Jurkat, Clone E6-1 (cell line): ENCODE data around the gene MED29.

Source experiments
- DNase-seq: peaks from one replicate; pipeline ENCODE4 v3.0.0-alpha.2; 2011; ENCODE audit warnings: low read depth, low spot score
- H3K4me3 ChIP-seq: 2 replicates; pipeline ENCODE4 v1.5.1; 2011; ENCODE audit warnings: mild to moderate bottlenecking, low read length, control low read depth, moderate library complexity

Gene MED29

GRCh38 chr19:39389631-39390414 lies 1.4 kb upstream of the MED29 start:
- peak overlapping the region; percentile 81 for H3K4me3 ChIP-seq
- no peak for DNase-seq

- no peak for DNase-seq
- H3K4me3 ChIP-seq: peak overlapping the region; percentile 81
Observed at GRCh38 chr19:39390451-39390750, 777 bp upstream of the MED29 start.

- peak; percentile 85 for DNase-seq
- H3K4me3 ChIP-seq: no peak overlapping the region
Observed at GRCh38 chr19:39397360-39398296, 6.5 kb downstream of the MED29 start.

- no peak overlapping the region for H3K4me3 ChIP-seq
- DNase-seq: no peak
Observed at GRCh38 chr19:39398297-39398864, 7.2 kb downstream of the MED29 start.

GRCh38 chr19:39399668-39400050 lies 8.5 kb downstream of the MED29 start:
- no peak for DNase-seq
- H3K4me3 ChIP-seq: no peak overlapping the region

- no peak overlapping the region for H3K4me3 ChIP-seq
- DNase-seq: no peak
Observed at GRCh38 chr19:39400061-39400460, 8.9 kb downstream of the MED29 start.

- no peak for DNase-seq
- no peak overlapping the region for H3K4me3 ChIP-seq
Observed at GRCh38 chr19:39401070-39401548, 9.9 kb downstream of the MED29 start.

GRCh38 chr19:39401549-39402345 lies 10.6 kb downstream of the MED29 start:
- DNase-seq: no peak
- H3K4me3 ChIP-seq: peak overlapping the region; percentile 51

GRCh38 chr19:39402346-39403300 lies 11.4 kb downstream of the MED29 start:
- peak; percentile 72 for DNase-seq
- H3K4me3 ChIP-seq: peak overlapping the region; percentile 51

- no peak for DNase-seq
- H3K4me3 ChIP-seq: peak overlapping the region; percentile 51
Observed at GRCh38 chr19:39403331-39404312, 12.4 kb downstream of the MED29 start.

GRCh38 chr19:39405261-39405957 lies 14.2 kb downstream of the MED29 start:
- no peak overlapping the region for H3K4me3 ChIP-seq
- no peak for DNase-seq

GRCh38 chr19:39405958-39406655 lies 14.9 kb downstream of the MED29 start:
- peak; percentile 80 for DNase-seq

GRCh38 chr19:39406656-39407409 lies 15.7 kb downstream of the MED29 start, which contains the start of gene ZFP36:
Gene ZFP36, plus strand, starts transcription at chr19:39406847. Its CDS starts 58 bp downstream, at chr19:39406905.
- H3K4me3 ChIP-seq: peak within 1 kb of the TSS; percentile 88
- DNase-seq: peak; percentile 72

More at GRCh38 chr19:39405958-39406655, 14.9 kb downstream of the MED29 start:
- H3K4me3 ChIP-seq: peak overlapping the region; percentile 88

GRCh38 chr19:39407410-39407659 lies 16.2 kb downstream of the MED29 start:
- no peak for DNase-seq
- peak overlapping the region; percentile 88 for H3K4me3 ChIP-seq
